DMS 273 treated with DMSO at 0.1 percent for 48 hours (cell line): ENCODE data around the gene FCHSD1.
A peak's percentile ranks its signal among the peaks of the same experiment; 100 is the strongest.

Source experiments
- DNase-seq: peaks from one replicate; lab custom pipeline; 2025; lab: John Stamatoyannopoulos, UW

Gene FCHSD1

GRCh38 chr5:141672841-141673813 lies 21.9 kb upstream of the FCHSD1 start:
- DNase-seq, result no peak

GRCh38 chr5:141672071-141672840 lies 21.0 kb upstream of the FCHSD1 start:
- DNase-seq, result no peak

GRCh38 chr5:141669520-141669919 lies 18.3 kb upstream of the FCHSD1 start:
- no peak for DNase-seq

GRCh38 chr5:141668601-141669265 lies 17.5 kb upstream of the FCHSD1 start:
- no peak for DNase-seq

- DNase-seq, result no peak
Measured at GRCh38 chr5:141665995-141666940, 15.1 kb upstream of the FCHSD1 start.

- DNase-seq, result peak; percentile 33
Measured at GRCh38 chr5:141664733-141665461, 13.7 kb upstream of the FCHSD1 start.

- no peak for DNase-seq
Measured at GRCh38 chr5:141663506-141663905, 12.3 kb upstream of the FCHSD1 start.

GRCh38 chr5:141662028-141662427 lies 10.8 kb upstream of the FCHSD1 start:
- no peak for DNase-seq

GRCh38 chr5:141657937-141658545 lies 6.8 kb upstream of the FCHSD1 start:
- DNase-seq, result no peak

GRCh38 chr5:141657404-141657803 lies 6.2 kb upstream of the FCHSD1 start:
- DNase-seq, result no peak

- DNase-seq, result no peak
Measured at GRCh38 chr5:141656396-141656795, 5.2 kb upstream of the FCHSD1 start.

- no peak for DNase-seq
Measured at GRCh38 chr5:141655020-141655419, 3.8 kb upstream of the FCHSD1 start.

GRCh38 chr5:141654298-141654697 lies 3.1 kb upstream of the FCHSD1 start:
- no peak for DNase-seq

- DNase-seq, result no peak
Measured at GRCh38 chr5:141651728-141652105, 499 bp upstream of the FCHSD1 start.

GRCh38 chr5:141649972-141650371 lies 1.2 kb downstream of the FCHSD1 start:
- no peak for DNase-seq

GRCh38 chr5:141649056-141649688 lies 2.0 kb downstream of the FCHSD1 start:
- no peak for DNase-seq

GRCh38 chr5:141647851-141648250 lies 3.4 kb downstream of the FCHSD1 start:
- no peak for DNase-seq

- DNase-seq, result no peak
Measured at GRCh38 chr5:141647242-141647641, 4.0 kb downstream of the FCHSD1 start.

GRCh38 chr5:141646026-141646425 lies 5.2 kb downstream of the FCHSD1 start:
- no peak for DNase-seq
